Measurements from ENCODE around the gene TMCC2.

- TF ChIP-seq CTCF (IDR thresholded peaks at IDR 0.05; ENCODE audit: low read depth, low read length, poor library complexity, severe bottlenecking) (no peak), EZH2phosphoT487 (IDR thresholded peaks at IDR 0.05; ENCODE audit: borderline replicate concordance, low read length) (no peak)
Observed at GRCh38 chr1:205217418-205217817, 10.3 kb upstream of the TMCC2 start.

Data from DOHH2 (cell line).